ENCODE measurements around the gene HNRNPH2.

Gene HNRNPH2, protein sequence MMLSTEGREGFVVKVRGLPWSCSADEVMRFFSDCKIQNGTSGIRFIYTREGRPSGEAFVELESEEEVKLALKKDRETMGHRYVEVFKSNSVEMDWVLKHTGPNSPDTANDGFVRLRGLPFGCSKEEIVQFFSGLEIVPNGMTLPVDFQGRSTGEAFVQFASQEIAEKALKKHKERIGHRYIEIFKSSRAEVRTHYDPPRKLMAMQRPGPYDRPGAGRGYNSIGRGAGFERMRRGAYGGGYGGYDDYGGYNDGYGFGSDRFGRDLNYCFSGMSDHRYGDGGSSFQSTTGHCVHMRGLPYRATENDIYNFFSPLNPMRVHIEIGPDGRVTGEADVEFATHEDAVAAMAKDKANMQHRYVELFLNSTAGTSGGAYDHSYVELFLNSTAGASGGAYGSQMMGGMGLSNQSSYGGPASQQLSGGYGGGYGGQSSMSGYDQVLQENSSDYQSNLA

DNA sequence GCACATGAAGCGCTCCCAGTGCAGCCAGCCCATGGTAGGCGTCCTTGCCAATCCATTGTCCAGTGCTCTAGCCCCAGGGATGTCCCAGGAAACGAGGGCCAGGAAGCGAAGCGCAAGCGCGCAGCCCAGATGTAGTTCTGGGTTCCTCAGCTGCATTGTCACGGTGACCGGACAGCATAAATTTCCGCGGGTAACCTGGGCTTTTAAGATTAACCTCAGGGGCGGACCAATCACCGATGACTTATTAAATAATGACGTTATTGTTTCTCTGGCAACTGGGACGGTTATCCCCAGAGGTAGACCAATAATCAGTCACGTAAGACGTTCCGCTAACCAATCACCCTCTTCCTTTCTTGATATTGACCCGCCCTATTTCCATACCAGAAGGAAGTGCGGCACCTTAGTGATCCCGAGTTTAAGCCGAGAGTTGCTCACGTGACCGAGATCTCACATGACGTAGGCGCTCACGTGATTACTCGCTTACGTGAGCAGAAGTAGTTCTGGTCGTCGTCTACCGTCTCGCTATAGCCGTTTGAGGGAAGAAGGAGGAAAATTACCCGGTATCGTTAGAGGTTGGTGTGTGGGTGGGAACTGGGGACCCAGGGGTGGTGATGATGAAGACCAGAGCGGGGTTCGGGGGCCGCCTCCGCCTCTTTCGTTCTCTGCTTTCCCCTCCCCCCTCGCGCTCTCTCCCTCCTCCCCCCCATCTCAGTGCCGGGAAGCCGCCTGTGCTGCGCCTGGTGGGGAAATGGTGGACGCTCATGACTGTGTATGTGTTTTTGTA lies at the start of gene HNRNPH2, which contains the start of gene GLA:
Gene HNRNPH2, plus strand, starts transcription at position 475 of the 784 bp plus-strand sequence. CDS start 3,767 bp downstream, outside the sequence.
Gene GLA, minus strand, starts transcription at position 178 of the 784 bp plus-strand sequence. Its CDS starts 22 bp downstream, at position 156.
- FAIRE-seq = peak; percentile 98

DNA sequence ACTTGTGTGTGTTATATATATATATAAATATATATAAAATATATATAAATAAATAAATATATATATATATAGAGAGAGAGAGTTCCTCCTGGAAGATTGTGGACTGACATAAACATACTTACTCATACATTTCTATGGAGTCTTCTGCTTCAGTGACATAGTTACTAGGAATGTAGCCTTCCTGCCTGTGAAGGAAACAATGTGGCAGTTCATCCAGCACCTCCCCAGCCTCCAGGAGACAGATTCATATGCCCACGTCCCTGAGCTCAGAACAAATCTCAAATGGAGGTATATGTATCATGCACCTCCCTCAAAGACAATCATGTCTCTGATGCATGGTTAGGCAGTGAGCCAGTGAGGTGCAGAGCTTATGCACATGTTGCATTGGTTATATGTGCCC lies 48.1 kb upstream of the HNRNPH2 start:
- FAIRE-seq = peak; percentile 91

DNA sequence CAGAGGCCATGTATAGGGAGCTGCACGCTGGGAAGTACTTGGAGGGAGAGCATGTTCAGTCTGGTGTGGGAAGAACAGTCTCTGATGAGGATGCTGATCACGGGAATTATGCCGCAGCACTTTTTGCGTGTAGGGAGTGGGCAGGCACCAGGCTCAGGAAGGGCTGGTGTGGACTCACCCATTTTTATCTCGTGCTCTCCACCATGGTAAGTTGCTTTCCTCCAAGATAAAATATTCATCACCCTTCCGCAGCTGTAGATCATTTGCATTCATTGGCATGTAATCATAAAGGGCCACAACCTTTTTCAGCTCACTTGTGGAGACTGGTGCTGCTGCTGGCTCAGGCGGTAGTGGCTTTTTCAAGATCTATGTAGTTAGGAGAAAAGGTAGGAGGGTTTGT lies 47.6 kb upstream of the HNRNPH2 start:
- no peak for FAIRE-seq

DNA sequence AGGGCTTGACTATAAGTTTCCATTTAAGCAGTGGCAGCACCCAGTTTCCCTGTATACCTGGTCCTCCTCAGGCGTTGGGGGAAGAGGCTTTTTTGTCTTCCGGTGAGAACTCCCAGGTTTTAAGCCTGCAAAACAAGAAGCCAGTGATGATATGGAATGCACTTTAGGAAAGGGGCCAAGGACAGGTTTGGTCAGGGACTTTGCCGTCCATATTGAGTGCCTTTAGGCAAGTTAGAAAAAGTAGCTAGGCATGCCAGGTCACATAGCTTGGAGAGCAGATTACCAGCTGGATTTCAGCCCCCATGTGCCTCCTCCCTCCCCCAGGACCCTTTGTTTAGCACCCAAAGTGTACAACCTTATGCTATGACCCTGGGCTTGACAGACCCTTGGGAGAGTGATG lies 45.9 kb upstream of the HNRNPH2 start:
- FAIRE-seq = no peak

DNA sequence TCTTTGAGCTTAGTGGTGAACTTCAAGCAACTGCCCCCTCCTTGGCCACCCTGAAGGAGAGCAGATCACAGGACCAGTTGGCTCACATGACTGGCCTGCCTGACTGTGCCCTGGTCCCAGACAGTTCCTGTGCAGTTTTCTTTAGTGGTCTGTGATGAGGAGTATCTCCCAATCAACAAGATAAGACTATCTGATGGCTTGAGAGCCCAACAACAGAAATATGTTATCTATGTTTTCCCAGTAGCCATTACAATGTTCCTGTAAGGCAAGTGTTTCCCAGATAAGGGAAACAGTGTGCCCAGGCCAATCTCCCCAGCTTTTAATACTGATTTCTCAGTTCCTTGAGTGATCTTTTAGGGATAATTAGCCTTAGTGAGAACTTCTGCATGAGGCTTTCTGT lies 45.3 kb upstream of the HNRNPH2 start:
- no peak for FAIRE-seq

DNA sequence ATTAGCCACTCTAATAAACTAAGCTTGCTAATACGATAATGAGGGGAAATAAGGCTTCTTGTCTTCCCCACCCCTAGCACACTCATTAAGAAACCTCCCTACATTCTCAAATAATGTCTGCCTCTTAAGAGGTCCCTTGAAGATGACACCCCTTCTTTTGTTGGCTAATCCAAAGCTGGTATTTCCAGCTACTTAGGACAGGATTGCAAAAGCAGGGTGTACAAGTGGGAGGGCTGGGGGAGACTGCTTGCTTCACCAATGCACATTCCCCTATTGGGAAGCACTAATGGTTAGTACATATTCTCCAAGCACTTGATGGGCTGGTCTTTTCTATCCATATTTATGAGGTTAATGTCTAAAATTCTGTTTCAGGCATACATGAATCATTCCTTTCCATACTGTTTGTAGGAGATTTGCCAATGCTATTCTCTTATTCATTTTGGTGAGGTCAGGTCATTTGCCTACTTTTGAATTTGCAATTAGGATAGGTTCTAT lies 42.7 kb upstream of the HNRNPH2 start:
- FAIRE-seq = no peak

DNA sequence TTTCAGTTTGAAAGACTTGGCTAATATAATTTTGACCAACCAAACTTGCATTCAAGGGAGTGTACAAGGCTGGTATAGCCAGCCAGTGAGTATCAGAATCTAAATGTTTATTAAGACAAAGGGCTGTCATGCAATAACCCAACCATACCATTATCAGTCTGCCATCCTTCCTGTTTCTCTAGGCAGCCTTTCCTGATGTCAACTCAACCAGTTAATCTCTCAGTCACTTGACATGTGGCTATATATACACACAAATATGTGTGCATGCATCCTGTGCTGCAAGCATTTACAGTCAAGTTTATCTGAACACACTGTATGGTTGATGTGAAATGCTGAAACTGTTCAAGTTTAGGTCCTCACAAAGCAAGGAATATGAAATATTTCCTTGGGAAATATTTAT lies 39.2 kb upstream of the HNRNPH2 start:
- no peak for FAIRE-seq

DNA sequence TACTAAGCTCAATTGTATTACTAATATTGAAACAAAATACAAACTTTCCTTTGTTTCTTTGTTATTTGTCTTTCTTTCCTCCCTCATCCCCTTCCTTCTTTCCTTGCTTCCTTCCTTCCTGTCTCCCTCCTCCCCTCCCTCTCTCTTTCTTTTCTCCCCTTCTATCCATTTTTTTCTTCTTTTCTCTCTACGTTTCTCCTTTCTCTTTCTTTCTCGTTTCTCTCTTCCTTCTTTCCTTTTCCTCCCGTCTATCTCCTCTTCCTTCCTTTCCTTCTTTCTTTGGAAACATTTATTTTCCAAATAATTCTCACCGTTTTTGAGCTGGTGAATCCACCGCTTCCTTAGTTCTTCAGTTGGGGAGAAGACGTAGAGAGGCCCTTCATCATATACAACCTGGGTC lies 38.3 kb upstream of the HNRNPH2 start:
- FAIRE-seq = no peak

DNA sequence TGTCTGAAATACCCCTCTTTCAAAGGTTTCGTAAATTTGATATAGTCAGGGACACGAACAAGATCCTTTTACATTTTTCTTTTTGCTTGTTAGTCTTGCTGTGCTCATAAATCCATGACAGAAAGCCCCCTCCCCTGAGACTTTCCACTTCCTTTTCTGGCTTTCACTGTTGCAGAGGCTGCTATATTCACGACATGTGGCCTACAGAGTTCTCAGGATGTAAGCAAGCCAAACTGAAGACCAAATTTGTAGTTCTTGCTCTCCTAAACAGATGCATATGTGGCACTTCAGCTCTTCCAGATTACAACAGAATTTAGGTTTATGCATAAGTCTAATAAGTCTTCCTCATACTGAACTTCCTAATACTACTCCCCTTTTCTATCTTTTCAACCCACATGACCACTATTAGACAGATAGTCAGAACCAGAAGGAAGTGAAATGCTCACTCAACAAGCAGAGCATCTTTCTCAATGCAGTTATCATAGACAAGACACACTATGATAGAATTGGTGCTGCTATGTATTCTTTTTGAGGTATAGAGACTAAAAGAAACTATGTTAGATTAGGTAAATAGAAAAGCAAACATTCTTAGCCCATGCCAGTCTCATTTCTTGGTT lies 37.0 kb upstream of the HNRNPH2 start:
- no peak for FAIRE-seq

DNA sequence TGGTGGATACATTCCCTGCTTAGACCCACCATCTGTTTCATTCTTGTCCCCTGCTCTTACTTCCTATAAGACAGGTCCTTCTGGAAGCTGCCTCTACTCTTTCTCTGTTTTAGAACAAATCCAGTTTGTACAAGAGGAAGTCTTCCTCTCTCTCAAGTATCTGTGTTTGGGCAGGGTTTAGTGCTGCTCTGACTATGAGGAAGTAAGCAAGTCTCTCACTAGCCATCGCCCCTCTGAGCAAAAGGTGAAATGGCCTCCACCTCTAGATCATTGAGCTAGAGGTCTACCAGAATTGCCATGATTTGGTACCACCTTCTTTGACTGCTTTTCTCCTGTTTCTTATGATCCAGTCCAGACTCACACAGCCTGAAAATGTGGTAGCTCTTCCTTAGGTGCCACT lies 30.5 kb upstream of the HNRNPH2 start:
- no peak for FAIRE-seq

DNA sequence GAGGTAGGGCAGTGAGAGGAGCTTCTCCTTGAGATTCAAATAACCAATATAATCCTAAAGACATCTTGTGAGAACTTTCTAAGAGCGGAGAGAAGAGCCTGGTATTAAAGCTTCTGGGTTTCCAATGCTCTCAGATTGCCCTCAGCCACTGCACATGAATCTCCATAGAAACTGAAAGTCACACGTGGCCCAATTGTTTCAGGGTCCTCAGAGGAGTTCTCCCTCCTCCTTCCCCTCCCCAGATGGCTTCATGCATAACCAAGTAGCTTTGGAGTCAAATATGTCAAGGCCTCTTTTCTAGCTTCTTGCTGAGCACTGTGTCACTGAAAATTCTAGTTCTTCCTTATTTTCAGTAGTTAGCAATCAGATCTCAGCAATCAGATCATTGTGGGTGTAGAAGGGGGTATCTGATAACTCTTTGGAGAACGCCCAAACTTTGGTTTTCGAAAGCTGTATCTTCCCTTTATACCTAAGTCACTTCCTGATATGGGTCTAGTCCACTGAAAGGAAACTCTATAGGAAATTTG lies 24.3 kb upstream of the HNRNPH2 start:
- no peak for FAIRE-seq

DNA sequence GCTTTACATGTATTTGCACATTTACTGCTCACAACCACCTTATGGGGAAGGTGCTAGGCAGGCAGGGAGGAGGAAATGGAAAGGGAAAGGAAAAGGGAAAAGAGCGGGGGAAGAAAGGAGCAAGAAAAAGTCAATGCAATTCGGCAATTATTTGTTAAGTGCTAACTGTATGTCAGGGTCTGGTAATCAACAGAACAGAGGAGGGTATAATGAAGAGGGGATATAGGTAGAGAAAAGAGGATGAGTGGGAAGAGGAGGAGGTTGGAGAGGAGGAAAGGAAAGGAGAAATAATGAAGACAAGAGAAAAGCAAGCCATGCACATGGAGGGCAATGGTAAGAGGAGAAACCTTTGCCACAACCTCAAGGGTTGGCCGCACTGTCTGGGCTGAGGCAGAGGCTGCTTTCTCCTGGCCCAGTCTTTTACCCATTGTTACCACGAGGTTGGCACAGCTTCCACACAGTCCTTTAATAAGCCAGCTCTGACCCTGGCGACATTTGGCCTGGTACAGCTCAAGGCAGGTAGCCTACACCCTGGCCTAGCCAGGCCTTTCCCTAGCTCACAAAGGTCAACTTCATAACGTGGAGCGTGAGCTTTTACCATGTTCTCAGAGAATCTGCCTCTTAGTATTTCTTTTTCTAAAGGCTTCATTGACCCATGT lies 22.9 kb upstream of the HNRNPH2 start:
- FAIRE-seq = no peak

DNA sequence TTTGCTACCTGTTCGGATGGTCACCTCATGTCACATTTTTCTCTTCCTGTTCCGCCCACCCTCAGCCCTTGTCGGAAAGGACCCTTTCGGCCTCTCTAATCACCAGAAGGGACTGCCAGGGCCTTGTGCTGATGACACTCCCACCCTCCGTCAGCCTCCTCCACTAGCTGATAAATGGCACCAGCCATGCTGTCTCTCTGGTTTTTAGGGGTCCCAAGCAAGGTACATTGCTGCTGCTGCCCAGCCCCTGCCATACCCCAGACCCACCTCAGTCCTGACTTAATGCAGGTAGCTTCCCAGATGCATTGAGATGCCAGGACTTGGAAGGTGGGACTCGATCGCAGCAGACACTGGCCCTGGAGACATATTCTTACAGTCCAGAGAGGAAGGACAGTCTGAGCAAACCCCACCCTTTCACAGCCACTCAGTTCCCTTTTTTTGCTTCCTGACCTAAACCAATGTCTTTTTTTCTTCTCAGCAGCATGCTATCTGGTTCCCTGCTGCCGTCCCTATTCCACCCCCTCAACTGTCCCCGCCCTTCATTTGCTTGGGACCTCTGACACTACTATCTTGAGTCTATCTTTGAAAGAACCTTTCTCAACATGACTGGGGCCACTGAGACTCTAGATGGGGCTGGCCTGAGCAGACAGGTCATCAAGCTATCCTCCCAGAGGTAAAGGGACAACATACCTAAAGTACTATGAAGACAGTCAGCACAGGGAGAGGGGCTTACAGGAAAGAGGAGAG lies 22.1 kb upstream of the HNRNPH2 start, which contains the start of gene BTK:
Gene BTK, minus strand, starts transcription at position 397 of the 747 bp plus-strand sequence. CDS start 10,907 bp downstream, outside the sequence.
- no peak for FAIRE-seq

DNA sequence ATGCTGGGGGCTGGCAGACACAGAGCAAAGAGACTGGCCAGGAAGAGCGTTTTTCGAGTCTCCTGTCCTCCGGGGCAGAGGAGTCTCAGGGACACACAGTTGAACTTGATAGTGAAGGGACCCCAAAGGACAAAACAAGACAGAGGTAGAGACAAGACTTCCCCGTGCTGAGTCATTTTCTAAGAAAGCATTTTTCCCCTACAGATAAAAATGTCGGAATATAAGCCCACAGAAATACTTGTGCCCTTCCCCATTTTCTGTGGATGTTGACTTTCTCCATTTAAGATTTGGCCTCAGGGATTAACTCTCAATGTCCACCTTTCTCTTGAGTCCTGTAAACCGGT lies 21.5 kb upstream of the HNRNPH2 start:
- no peak for FAIRE-seq

DNA sequence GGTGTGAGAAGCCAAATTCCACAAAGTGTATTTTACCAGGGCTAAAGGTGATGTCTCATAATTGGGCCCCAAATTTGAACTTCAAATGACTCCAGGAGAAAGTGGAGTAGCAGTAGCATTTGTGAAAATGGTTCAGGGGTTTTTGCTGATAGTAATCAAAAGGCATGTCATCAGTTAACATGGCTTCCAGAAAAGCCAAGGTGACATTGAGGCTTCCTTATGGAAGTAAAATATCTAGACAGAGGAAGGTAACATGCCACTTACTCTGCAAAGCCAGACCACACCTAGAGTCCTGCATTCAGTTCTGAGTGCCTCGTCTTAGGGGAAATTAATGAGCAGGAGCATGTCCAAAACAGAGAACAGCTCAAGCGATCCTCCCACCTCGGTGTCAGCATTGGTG lies 19.4 kb upstream of the HNRNPH2 start:
- FAIRE-seq = no peak

DNA sequence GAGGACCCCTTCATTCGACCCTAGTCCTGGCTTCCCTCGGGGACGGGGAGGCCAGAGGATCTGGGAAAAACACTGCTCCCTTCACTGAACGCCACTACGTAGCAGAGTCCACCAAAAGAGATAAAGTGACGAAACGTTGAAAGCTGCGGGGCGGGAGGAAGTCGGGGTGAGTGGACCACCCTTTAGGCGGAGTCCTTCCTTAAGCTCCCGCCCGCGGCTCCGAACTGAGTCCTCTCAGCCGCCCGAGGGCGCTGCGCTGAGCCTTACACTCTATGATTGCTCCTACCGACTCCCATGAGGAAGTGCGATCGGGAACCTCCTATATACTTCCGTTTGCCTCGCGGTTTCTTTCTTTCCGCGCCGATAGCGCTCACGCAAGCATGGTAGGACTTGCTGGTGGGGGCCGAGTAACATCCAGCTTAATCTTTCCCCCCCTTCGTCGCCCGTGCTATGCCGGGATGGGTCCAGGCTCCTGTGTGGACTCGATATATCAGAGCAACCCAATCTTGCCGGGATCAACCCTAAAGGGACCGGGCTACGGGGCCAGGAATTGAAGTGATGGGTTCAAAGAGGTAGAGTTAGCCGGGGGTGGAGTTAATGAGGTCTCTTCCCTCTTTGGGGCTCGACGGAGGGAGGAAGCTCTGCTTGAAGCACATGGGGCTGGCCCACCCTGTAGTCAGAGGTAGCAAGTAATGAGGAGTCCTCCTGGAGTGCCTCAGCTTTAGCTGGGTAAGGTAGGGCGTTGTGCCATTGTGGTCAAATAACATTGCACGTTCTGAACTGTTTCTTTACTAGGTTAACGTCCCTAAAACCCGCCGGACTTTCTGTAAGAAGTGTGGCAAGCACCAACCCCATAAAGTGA lies 17.1 kb upstream of the HNRNPH2 start, which contains the start of gene RPL36A:
Gene RPL36A, plus strand, starts transcription at position 348 of the 862 bp plus-strand sequence. Its CDS starts 33 bp downstream, at position 381.
- FAIRE-seq = no peak

DNA sequence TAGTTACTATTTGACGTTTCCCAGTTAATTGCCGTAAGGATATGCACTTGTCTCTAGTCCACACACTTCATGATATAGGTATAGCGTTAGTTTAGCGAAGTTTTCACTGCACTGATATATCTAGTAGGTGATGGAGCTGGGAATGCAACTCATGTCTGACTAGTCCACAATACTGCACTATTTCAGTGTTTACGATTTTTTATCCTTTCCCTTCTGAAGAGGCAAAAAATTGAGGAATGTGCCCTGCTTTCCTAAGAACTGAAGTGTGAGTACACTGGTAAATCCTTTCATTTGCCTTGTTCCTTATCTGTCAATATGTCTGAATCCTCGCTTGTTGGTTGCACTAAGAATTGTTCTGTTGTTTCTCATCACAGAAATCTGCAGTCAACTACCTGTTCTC lies 16.2 kb upstream of the HNRNPH2 start:
- FAIRE-seq = no peak

DNA sequence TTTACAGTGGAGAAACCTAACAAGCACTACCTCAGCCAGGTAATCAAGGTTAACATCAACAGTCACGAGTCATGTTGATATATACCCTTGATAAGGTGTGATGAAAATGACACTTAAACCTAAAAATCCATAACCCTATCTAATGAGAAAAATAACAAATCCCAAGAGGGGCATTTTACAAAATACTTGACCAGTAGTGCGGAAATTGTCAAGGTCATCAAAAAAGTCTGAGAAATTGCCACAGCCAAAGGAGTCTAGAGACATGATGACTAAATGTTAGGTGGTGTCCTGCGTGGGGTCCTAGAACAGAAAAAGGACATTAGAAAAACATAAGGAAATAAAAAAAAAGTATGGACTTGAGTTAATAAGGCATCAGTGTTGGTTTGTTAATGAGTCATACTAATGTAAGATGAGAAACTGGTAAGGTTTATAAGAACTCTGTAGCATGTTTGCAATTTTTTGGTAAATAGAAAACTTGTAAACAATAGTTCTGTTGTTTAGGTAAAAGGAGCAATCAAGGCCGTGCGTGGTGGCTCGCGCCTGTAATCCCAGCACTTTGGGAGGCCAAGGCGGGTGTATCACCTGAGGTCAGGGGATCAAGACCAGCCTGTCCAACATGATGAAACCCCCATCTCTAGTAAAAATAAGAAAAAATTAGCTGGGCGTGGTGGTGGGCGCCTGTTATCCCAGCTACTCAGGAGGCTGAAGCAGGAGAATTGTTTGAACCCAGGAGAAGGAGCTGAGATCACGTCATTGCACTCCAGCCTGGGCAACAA lies 14.3 kb upstream of the HNRNPH2 start:
- peak; percentile 28 for FAIRE-seq

DNA sequence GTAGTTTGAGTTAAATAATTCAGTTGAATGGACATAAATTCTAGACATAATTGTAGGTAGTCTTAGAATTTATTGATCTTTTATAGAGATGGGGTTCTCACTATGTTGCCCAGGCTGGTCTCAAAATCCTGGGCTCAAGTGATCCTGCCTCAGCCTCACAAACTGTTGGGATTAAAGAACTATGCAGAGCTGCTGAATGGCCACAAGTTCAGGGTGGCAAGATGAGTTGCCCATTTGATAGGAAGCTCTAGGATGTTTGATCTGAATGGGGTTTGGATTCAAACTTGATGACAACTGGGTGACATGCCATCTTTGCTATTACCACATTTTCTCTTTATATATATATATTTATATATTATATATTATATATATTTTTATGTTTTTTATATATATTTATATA lies 13.7 kb upstream of the HNRNPH2 start:
- no peak for FAIRE-seq

DNA sequence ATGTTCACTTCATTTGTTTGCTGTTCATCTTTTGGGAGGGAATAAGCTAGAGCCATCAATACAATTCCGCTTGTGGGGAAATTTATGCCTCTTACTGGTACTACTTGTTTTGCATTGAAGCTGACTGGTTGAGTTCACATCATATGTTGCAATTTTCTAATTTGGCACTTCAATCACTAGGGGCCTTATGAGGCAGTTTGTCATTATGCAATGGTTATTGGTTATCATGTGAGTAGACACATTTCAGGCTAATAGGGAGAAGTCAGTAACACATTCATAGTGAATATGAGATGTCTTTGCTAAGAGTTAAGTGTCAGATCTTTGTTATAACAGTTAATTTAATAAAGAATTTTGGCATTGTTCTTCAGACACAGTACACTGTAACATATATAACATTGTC lies 12.2 kb upstream of the HNRNPH2 start:
- FAIRE-seq = no peak

All from colon (tissue), 2 donors.